Sigmoid colon (tissue), 4 donors: ENCODE results near the gene CAMTA1.

Source experiments
- EP300 ChIP-seq, 4 donors: sonication (generic); formaldehyde crosslinking; IDR thresholded peaks; one replicate each; pipeline ENCODE4 v1.6.1; 2017; ENCODE audit warnings: antibody characterized with exemption in 4 of 4
- POLR2A ChIP-seq, 2 donors: fragments of 450-650 bp; IDR thresholded peaks; one replicate each; pipeline ENCODE4 v1.6.1; 2016; ENCODE audit warnings: antibody characterized with exemption in 2 of 2, mild to moderate bottlenecking in 2 of 2, moderate library complexity in 2 of 2
- POLR2AphosphoS5 ChIP-seq, 4 donors: sonication (generic); formaldehyde crosslinking; IDR thresholded peaks; one replicate each; pipeline ENCODE4 v1.6.1; 2017; ENCODE audit warnings: antibody characterized with exemption in 4 of 4
- TF ChIP-seq, protein P1 (sequence below), 4 experiments: fragments of 450-650 bp in 3 of 4; fragments of 200-600 bp in 1 of 4; IDR thresholded peaks; one replicate each; pipeline ENCODE4 v1.5.1; 2016 to 2019; ENCODE audit warnings: antibody characterized with exemption in 4 of 4, mild to moderate bottlenecking in 3 of 4, moderate library complexity in 2 of 4

DNA sequence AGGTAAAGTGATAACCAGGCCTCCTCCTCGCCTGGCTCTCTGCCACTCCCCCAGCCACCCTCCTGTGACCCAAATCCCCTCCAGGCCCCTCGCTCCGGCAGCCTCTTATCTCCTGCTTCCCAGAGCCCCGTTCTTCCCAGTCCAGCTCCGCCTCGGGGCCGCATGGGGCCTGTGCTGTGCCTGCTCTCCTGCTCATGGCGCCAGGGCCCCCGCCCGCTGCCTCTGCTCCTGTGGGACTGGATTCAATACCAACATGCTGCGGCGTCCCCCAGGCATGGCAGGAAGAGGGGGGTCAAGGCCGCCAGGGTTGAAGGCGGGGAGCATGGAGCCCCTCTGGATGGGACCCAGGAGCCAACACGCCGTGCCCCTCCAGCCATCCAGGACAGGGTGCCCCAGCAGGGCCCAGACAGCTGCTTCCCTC lies 772.8 kb downstream of the CAMTA1 start:
- TF ChIP-seq POLR2A (IDR thresholded peaks at IDR 0.05) (no peak), POLR2AphosphoS5 (IDR thresholded peaks at IDR 0.05) (no peak), EP300 (IDR thresholded peaks at IDR 0.05) (no peak)
- TF ChIP-seq, protein P1, sequence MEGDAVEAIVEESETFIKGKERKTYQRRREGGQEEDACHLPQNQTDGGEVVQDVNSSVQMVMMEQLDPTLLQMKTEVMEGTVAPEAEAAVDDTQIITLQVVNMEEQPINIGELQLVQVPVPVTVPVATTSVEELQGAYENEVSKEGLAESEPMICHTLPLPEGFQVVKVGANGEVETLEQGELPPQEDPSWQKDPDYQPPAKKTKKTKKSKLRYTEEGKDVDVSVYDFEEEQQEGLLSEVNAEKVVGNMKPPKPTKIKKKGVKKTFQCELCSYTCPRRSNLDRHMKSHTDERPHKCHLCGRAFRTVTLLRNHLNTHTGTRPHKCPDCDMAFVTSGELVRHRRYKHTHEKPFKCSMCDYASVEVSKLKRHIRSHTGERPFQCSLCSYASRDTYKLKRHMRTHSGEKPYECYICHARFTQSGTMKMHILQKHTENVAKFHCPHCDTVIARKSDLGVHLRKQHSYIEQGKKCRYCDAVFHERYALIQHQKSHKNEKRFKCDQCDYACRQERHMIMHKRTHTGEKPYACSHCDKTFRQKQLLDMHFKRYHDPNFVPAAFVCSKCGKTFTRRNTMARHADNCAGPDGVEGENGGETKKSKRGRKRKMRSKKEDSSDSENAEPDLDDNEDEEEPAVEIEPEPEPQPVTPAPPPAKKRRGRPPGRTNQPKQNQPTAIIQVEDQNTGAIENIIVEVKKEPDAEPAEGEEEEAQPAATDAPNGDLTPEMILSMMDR (IDR thresholded peaks at IDR 0.05): no peak
